ENCODE measurements around the gene THBS2.

- no peak for TF ChIP-seq CTCF (conservative IDR thresholded peaks at IDR 0.05; ENCODE audit: low read depth, low read length)
- TF ChIP-seq SMC3 (IDR thresholded peaks at IDR 0.05; ENCODE audit: low read depth, low read length), result no peak
- TF ChIP-seq CEBPB (IDR thresholded peaks at IDR 0.05; ENCODE audit: low read depth, low read length), result no peak
- no peak for TF ChIP-seq POLR2A (IDR thresholded peaks at IDR 0.05; ENCODE audit: low read depth, low read length)
- no peak for TF ChIP-seq MAFK (IDR thresholded peaks at IDR 0.05; ENCODE audit: low read depth, low read length)
- TF ChIP-seq RCOR1 (IDR thresholded peaks at IDR 0.05; ENCODE audit: insufficient replicate concordance, low read length), result no peak
- no peak for TF ChIP-seq FOS (IDR thresholded peaks at IDR 0.05; ENCODE audit: low read depth, low read length)
- no peak for TF ChIP-seq RAD21 (IDR thresholded peaks at IDR 0.05; ENCODE audit: low read length)
- TF ChIP-seq USF2 (IDR thresholded peaks at IDR 0.05; ENCODE audit: low read depth, low read length), result no peak
- TF ChIP-seq CHD1 (IDR thresholded peaks at IDR 0.05; ENCODE audit: low read depth, low read length), result no peak
Observed at GRCh38 chr6:169223006-169223405, 30.6 kb downstream of the THBS2 start.
